ENCODE results near the gene MRNIP. TPM values are rescaled to one million over a fixed set of nuclear protein-coding genes. Genes with fewer than 3 reads are reported as not detected.

Gene MRNIP
- total and polyA plus RNA-seq, 4 donors = 5.4 to 12.0 (median 7.3) TPM

- TF ChIP-seq EGR1 (IDR thresholded peaks at IDR 0.05; ENCODE audit: low read depth in 2 of 2) = no peak
These were observed 58.4 kb downstream of the MRNIP start (continued) for GRCh38 chr5:179800071-179800695.

DNA sequence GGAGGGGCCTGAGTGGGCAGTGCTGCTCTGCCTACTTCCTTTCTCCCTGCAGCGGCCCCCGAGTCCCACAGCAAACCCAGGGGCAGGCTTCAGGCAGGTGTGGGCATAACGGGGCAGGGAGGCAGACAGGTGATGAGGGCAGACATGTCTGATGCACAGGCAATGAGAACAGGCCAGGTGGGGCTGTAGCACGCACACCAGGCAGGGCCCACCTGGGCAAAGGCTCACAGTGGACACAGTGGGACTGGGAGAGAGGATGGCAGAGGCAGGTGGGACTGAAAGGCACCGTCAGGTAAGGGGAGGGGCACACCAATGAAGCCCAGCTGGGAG is 59.0 kb downstream of the MRNIP start:
- TF ChIP-seq YY1 (IDR thresholded peaks at IDR 0.05) (no peak), RXRA (IDR thresholded peaks at IDR 0.05) (no peak), JUND (IDR thresholded peaks at IDR 0.05) (no peak), SP1 (IDR thresholded peaks at IDR 0.05) (no peak)
- TF ChIP-seq, protein P1, sequence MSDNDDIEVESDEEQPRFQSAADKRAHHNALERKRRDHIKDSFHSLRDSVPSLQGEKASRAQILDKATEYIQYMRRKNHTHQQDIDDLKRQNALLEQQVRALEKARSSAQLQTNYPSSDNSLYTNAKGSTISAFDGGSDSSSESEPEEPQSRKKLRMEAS (IDR thresholded peaks at IDR 0.05) = no peak
- TF ChIP-seq, protein P2, sequence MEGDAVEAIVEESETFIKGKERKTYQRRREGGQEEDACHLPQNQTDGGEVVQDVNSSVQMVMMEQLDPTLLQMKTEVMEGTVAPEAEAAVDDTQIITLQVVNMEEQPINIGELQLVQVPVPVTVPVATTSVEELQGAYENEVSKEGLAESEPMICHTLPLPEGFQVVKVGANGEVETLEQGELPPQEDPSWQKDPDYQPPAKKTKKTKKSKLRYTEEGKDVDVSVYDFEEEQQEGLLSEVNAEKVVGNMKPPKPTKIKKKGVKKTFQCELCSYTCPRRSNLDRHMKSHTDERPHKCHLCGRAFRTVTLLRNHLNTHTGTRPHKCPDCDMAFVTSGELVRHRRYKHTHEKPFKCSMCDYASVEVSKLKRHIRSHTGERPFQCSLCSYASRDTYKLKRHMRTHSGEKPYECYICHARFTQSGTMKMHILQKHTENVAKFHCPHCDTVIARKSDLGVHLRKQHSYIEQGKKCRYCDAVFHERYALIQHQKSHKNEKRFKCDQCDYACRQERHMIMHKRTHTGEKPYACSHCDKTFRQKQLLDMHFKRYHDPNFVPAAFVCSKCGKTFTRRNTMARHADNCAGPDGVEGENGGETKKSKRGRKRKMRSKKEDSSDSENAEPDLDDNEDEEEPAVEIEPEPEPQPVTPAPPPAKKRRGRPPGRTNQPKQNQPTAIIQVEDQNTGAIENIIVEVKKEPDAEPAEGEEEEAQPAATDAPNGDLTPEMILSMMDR (IDR thresholded peaks at IDR 0.05; ENCODE audit: low read depth, low read length, missing input control) = no peak
- H3K9ac ChIP-seq (ENCODE audit: low read depth in 1 of 2, low read length in 2 of 2) = no peak overlapping the region
- H3K9me3 ChIP-seq (ENCODE audit: control insufficient read depth in 4 of 4, low read length in 3 of 4) = no peaks in the 10 kb centered on the region
- peaks cover 19 to 31% (median 25%) of the 10 kb centered on the region in 4 donors for H3K36me3 ChIP-seq (ENCODE audit: control insufficient read depth in 4 of 4, insufficient read depth in 3 of 4, low read depth in 1 of 4, low read length in 3 of 4)
- H3K4me3 ChIP-seq (ENCODE audit: low read depth in 1 of 3, low read length in 3 of 3) = no peak overlapping the region
- WGBS = 92% methylated on average over 5 of the region's 5 CpGs
- peaks cover 20 to 57% (median 37%) of the 10 kb centered on the region in 4 donors for H3K4me1 ChIP-seq (ENCODE audit: control insufficient read depth in 4 of 4, insufficient read depth in 4 of 4, low read length in 3 of 4)
- no peaks in the 10 kb centered on the region for H3K27me3 ChIP-seq (ENCODE audit: control insufficient read depth in 4 of 4, insufficient read depth in 4 of 4, low read length in 3 of 4)
- H3K27ac ChIP-seq (ENCODE audit: low read depth in 1 of 2, low read length in 2 of 2) = no peak overlapping the region
- no peak for DNase-seq (ENCODE audit: low spot score)

GRCh38 chr5:179798771-179799643 is 59.6 kb downstream of the MRNIP start:
- Histone ChIP-seq H3K9me3 (ENCODE audit: control insufficient read depth in 4 of 4, low read length in 3 of 4) (no peaks in the 10 kb centered on the region), H3K27ac (ENCODE audit: low read depth in 1 of 2, low read length in 2 of 2) (no peak overlapping the region), H3K4me3 (ENCODE audit: low read depth in 1 of 3, low read length in 3 of 3) (no peak overlapping the region), H3K9ac (ENCODE audit: low read depth in 1 of 2, low read length in 2 of 2) (no peak overlapping the region), H3K27me3 (ENCODE audit: control insufficient read depth in 4 of 4, insufficient read depth in 4 of 4, low read length in 3 of 4) (no peaks in the 10 kb centered on the region), H3K36me3 (ENCODE audit: control insufficient read depth in 4 of 4, insufficient read depth in 3 of 4, low read depth in 1 of 4, low read length in 3 of 4) (peaks cover 19 to 31% (median 25%) of the 10 kb centered on the region in 4 donors), H3K4me1 (ENCODE audit: control insufficient read depth in 4 of 4, insufficient read depth in 4 of 4, low read length in 3 of 4) (peaks cover 14 to 57% (median 34%) of the 10 kb centered on the region in 4 donors)
- WGBS = 95% methylated on average over 36 of the region's 36 CpGs
- DNase-seq (ENCODE audit: low spot score) = no peak
- TF ChIP-seq GABPA (IDR thresholded peaks at IDR 0.05 in 1 of 2, conservative IDR thresholded peaks at IDR 0.05 in 1 of 2) (no peak), FOXA1 (IDR thresholded peaks at IDR 0.05) (no peak), TAF1 (conservative IDR thresholded peaks at IDR 0.05) (no peak), FOXA2 (IDR thresholded peaks at IDR 0.05) (no peak), RAD21 (IDR thresholded peaks at IDR 0.05) (no peak), RXRA (IDR thresholded peaks at IDR 0.05) (no peak), SP1 (IDR thresholded peaks at IDR 0.05) (no peak), ATF3 (IDR thresholded peaks at IDR 0.05) (no peak), JUND (IDR thresholded peaks at IDR 0.05) (no peak), EGR1 (IDR thresholded peaks at IDR 0.05; ENCODE audit: low read depth in 2 of 2) (no peak), HNF4G (IDR thresholded peaks at IDR 0.05) (no peak), HNF4A (conservative IDR thresholded peaks at IDR 0.05) (no peak)
- TF ChIP-seq, protein P3, sequence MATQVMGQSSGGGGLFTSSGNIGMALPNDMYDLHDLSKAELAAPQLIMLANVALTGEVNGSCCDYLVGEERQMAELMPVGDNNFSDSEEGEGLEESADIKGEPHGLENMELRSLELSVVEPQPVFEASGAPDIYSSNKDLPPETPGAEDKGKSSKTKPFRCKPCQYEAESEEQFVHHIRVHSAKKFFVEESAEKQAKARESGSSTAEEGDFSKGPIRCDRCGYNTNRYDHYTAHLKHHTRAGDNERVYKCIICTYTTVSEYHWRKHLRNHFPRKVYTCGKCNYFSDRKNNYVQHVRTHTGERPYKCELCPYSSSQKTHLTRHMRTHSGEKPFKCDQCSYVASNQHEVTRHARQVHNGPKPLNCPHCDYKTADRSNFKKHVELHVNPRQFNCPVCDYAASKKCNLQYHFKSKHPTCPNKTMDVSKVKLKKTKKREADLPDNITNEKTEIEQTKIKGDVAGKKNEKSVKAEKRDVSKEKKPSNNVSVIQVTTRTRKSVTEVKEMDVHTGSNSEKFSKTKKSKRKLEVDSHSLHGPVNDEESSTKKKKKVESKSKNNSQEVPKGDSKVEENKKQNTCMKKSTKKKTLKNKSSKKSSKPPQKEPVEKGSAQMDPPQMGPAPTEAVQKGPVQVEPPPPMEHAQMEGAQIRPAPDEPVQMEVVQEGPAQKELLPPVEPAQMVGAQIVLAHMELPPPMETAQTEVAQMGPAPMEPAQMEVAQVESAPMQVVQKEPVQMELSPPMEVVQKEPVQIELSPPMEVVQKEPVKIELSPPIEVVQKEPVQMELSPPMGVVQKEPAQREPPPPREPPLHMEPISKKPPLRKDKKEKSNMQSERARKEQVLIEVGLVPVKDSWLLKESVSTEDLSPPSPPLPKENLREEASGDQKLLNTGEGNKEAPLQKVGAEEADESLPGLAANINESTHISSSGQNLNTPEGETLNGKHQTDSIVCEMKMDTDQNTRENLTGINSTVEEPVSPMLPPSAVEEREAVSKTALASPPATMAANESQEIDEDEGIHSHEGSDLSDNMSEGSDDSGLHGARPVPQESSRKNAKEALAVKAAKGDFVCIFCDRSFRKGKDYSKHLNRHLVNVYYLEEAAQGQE (IDR thresholded peaks at IDR 0.05) = no peak
- TF ChIP-seq, protein P1 (IDR thresholded peaks at IDR 0.05) = no peak
- TF ChIP-seq, protein P2 (IDR thresholded peaks at IDR 0.05; ENCODE audit: low read depth, low read length, missing input control) = no peak
